Stimulated activated CD4-positive, alpha-beta T cell treated with anti-CD3 and anti-CD28 coated beads, Interleukin-2, amount 100 ng/mL, for 24 hours (primary cell): ENCODE data around the gene SYT3.
"Not testable (repeated sequence)": the region's sequence is repeated elsewhere in the genome, so short reads cannot be mapped to it uniquely, and the experiment has no call there.

Source experiments
- DNase-seq, 2 donors: peaks; one replicate each; pipeline ENCODE4 v3.0.0-alpha.2; 2020

SYT3 gene

GRCh38 chr19:50633973-50634372, 5.7 kb downstream of the SYT3 start:
- DNase-seq = no peak

DNA sequence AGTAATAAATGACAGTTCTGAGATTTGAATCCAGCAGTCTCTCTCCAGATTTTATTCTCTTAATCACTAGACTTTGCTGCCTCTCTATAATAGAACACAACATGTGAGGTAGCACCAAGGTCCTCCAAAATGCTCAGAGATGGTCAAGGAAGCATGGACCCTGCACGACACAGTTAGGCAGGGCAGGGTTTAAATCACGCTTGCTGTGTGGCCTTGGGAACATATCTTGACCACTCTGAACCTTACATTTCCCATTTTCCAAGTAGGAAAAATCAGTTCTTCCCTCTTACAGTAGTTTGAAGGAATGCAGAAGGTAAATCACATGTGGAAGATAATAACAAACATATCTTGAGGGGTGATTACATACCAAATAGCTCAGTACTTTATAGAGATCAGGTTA, 6.3 kb downstream of the SYT3 start:
- DNase-seq = no peak

GRCh38 chr19:50632151-50632835, 7.4 kb downstream of the SYT3 start:
- DNase-seq = no peak

GRCh38 chr19:50629801-50630200, 9.9 kb downstream of the SYT3 start:
- DNase-seq = no peak

DNA sequence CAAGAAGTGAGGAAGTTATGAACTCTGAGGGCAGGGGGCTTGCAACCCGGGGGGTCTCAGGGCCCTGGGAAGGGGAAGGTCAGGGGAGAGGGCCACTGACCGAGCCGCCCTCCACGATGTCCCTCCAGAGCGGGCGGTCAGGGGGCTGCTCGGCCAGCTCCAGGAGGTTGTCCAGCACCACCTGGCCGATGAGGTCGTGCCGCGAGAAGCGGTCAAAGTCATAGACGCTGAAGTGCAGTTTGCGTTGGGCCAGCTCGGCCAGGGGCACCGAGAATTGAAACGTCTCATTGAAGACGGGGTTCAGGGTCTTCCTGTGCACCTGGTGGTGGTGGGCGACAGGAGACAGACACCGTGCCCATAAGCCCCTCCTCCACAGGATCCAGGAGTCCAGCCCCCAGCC, 10.5 kb downstream of the SYT3 start:
- DNase-seq = no peak

GRCh38 chr19:50628551-50628950, 11.1 kb downstream of the SYT3 start:
- no peak for DNase-seq

- DNase-seq = no peak
These were observed 11.5 kb downstream of the SYT3 start for GRCh38 chr19:50628146-50628545.

DNA sequence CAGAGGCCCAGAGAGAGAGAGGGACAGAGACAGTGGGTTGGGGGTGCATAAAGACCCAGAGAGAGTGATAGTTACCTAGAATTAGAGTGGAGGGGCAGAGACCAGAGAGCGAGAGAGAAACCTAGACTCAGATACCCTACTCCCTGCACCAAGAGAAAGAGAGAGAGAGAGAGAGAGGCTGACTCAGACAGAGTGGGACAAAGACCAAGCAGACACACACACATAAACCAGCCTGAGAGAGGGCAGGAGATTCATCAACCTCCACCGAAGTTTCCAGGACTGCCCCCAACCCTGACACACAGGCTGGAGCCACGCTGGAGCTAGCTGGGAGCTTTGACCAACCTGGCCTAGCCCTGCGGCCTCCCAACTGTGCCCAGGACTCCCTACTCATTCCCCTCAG, 12.9 kb downstream of the SYT3 start:
- DNase-seq = no peak

DNA sequence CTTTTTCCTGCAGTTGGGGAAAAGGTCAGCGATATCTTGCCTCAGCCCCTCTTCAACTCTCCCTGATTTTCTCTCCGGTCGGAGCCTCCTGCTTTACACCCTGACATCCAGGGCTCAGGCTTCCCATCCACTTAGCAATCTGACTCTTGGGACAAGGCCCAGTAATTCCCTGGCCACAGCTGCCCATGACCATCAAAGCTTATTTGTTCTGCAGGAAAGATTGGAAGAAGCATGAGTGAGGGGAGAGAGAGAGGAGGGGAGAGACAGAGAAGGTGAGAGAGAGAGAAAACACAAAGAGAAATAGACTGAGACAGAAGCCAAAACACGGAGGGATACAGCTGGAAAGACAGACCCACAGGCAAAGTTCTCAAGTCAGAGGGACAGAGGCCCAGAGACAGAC, 13.7 kb downstream of the SYT3 start:
- DNase-seq = no peak

- no peak for DNase-seq
These were observed 14.6 kb downstream of the SYT3 start for GRCh38 chr19:50624949-50625600.

- DNase-seq = not testable (repeated sequence)
These were observed 19.2 kb downstream of the SYT3 start for GRCh38 chr19:50620394-50620906.

DNA sequence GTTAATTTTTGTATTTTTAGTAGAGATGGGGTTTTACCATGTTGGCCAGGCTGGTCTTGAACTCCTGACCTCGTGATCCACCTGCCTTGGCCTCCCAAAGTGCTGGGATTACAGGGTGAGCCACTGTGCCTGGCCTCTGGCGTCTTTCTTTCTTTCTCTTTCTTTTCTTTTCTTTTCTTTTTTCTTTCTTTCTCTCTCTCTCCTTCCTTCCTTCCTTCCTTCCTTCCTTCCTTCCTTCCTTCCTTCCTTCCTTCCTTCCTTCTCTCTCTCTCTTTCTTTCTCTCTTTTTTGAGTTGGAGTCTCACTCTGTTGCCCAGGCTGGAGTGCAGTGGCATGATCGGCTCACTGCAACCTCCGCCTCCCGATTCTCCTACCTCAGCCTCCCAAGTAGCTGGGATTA, 20.5 kb downstream of the SYT3 start:
- DNase-seq = not testable (repeated sequence)

GRCh38 chr19:50618379-50618778, 21.3 kb downstream of the SYT3 start:
- not testable (repeated sequence) for DNase-seq

GRCh38 chr19:50612504-50613404, 26.9 kb downstream of the SYT3 start:
- not testable (repeated sequence) for DNase-seq

DNA sequence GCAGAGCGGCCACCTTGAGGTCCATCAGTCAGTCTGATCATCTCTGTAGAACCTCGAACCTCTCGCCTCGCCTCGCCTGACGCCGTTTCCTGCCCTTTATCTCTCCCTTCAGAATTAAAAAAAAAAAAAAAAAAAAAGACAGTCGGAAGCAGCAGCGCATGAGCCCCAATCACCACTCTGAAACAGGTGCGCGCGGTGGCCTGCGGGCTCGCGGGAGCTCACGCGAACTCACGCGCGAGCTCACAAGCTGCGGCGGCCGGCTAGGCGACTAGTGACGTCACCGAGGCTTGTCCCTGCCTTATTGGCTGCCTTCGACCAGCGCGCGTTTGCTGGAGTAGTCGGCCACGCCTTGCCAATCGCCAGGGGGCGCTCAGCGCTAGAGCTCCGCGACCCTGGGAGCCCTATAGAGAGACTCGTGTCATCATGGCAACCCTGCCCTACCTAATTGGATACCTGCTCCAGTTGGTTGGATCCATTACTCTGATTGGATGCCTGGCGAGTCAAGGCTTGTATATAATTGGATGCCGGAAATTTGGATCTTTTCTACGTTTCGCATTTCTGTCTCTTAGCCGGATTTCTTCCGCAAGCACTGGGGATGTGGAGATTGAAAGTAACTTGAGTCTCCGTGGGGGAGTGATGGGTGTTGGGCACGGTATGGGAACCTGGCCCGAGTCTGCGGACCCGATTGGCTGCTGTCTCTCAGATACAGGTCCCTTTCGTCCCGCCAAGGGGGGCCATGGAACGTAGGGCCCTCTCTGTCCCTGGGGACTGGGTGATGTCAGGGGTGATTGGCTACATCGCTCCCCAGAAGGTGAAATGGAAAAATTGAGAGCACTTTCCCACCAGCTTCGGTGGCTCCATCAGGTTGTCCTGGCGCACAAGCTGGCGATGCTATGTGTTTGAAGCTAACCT, 31.6 kb downstream of the SYT3 start:
- peak; percentile 76 to 90 for DNase-seq

DNA sequence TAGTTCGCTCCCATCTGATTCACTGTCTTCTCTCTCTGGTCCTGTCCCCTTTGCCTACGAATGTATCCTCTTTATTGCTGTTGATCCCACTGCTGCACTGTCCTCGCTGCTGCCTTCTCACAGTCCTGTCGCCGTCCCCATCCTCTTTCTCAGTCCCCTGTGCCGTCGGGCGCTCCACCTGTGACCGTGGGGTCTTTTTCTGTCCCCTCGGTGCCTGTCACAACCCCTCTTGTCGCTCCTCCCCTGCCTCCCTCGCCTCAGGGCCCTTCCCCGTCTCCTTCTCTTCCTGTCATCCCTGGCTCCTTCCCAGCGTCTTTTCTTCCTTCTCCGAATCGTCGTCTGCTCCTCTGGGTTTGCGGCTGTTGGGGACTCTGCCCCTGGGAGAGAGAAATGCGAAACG, 32.3 kb downstream of the SYT3 start:
- no peak for DNase-seq

GRCh38 chr19:50606059-50606836, 33.4 kb downstream of the SYT3 start:
- not testable (repeated sequence) for DNase-seq

DNA sequence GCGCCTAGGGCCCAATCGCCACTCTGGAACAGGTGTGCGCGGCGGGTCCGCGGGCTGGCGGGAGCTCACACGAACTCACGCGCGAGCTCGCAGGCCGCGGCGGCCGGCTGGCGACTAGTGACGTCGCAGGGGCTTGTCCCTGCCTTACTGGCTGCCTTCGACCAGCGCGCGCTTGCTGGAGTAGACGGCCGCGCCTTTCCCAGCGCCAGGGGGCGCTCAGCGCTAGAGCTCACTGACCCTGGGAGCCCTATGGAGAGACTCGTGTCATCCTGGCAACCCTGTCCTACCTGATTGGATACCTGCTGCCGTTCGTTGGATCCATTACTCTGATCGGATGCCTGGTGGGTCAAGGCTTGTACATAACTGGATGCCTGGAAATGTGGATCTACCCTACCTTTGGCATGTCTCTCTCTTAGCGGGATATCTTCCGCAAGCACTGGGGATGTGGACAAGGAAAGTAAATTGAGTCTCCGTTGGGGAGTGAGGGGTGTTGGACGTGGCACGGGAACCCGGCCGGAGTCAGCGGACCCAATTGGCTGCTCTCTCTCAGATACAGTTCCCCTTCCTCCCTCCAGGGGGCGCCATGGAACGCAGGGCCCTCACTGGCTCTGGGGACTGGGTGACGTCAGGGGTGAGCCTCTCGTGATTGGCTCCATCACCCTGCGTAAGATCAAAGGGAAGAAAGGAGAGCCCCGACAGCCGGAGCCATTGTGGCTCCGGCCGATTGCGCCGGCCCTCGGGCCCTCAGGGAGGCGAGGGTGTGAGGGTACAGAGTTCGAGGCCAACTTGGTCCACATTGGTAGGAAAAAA, 35.2 kb downstream of the SYT3 start:
- DNase-seq = not testable (repeated sequence)

- no peak for DNase-seq
These were observed 36.7 kb downstream of the SYT3 start for GRCh38 chr19:50602935-50603334.

GRCh38 chr19:50602496-50602895, 37.2 kb downstream of the SYT3 start:
- no peak for DNase-seq

DNA sequence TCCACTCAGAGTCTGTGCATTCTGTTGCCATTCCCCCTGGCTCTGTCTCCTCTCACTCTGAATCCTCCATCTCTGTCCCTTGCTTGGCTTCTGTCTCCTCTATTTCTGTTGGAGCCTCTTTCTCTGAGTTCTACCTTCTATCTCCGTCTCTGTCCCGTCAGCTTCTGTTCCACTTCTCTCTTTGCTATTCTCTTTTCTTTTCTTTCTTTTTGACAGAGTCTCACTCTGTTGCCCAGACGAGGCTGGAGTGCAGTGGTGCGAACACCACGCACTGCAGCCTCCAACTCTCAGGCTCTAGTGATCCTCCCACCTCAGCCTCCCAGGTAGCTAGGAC, 37.6 kb downstream of the SYT3 start:
- DNase-seq = no peak
